ENCODE measurements around the gene GRIN1. TPM values are rescaled to one million over a fixed set of nuclear protein-coding genes. Genes with fewer than 3 reads are reported as not detected.

GRIN1 gene
- total and polyA plus RNA-seq, 4 donors = 0.06 to 0.51 (median 0.34) TPM

- 95 to 97% methylated on average over 20 of the region's 20 CpGs for WGBS, 2 donors
- H3K4me1 ChIP-seq (ENCODE audit: control insufficient read depth in 5 of 5, insufficient read depth in 5 of 5, low read length in 5 of 5) = peaks cover 0 to 1% (median 0%) of the 10 kb centered on the region in 5 donors
- TF ChIP-seq CTCF (IDR thresholded peaks at IDR 0.05; ENCODE audit: control extremely low read depth, extremely low read depth) = no peak
- no peak overlapping the region for H3K27ac ChIP-seq (ENCODE audit: low read depth in 1 of 2, low read length in 1 of 2)
- H3K36me3 ChIP-seq (ENCODE audit: control insufficient read depth in 4 of 4, insufficient read depth in 4 of 4, low read length in 4 of 4) = peaks cover 8 to 79% (median 29%) of the 10 kb centered on the region in 4 donors
- DNase-seq = no peak
- no peak overlapping the region for H3K4me3 ChIP-seq
- no peak for ATAC-seq (ENCODE audit: insufficient read depth, low FRiP score)
- H3K9ac ChIP-seq (ENCODE audit: insufficient read depth in 1 of 2, low read length in 2 of 2) = no peak overlapping the region
- H3K27me3 ChIP-seq (ENCODE audit: control insufficient read depth in 3 of 3, insufficient read depth in 3 of 3, low read length in 2 of 3) = no peaks in the 10 kb centered on the region
- peaks cover 0 to 2% (median 0%) of the 10 kb centered on the region in 4 donors for H3K9me3 ChIP-seq (ENCODE audit: control insufficient read depth in 4 of 4, insufficient read depth in 3 of 4, low read length in 3 of 4)
Measured at GRCh38 chr9:137180491-137180890, 41.5 kb downstream of the GRIN1 start.

- 96 to 97% methylated on average over 19 to 22 of the region's 22 CpGs for WGBS, 2 donors
- H3K9me3 ChIP-seq (ENCODE audit: control insufficient read depth in 4 of 4, insufficient read depth in 3 of 4, low read length in 3 of 4) = peaks cover 0 to 2% (median 0%) of the 10 kb centered on the region in 4 donors
- H3K27ac ChIP-seq (ENCODE audit: low read depth in 1 of 2, low read length in 1 of 2) = no peak overlapping the region
- ATAC-seq (ENCODE audit: insufficient read depth, low FRiP score) = no peak
- no peaks in the 10 kb centered on the region for H3K27me3 ChIP-seq (ENCODE audit: control insufficient read depth in 3 of 3, insufficient read depth in 3 of 3, low read length in 2 of 3)
- no peak for TF ChIP-seq CTCF (IDR thresholded peaks at IDR 0.05; ENCODE audit: control extremely low read depth, extremely low read depth)
- no peak for DNase-seq
- H3K9ac ChIP-seq (ENCODE audit: insufficient read depth in 1 of 2, low read length in 2 of 2) = no peak overlapping the region
- peaks cover 0 to 12% (median 2%) of the 10 kb centered on the region in 5 donors for H3K4me1 ChIP-seq (ENCODE audit: control insufficient read depth in 5 of 5, insufficient read depth in 5 of 5, low read length in 5 of 5)
- H3K4me3 ChIP-seq = no peak overlapping the region
- H3K36me3 ChIP-seq (ENCODE audit: control insufficient read depth in 4 of 4, insufficient read depth in 4 of 4, low read length in 4 of 4) = peaks cover 8 to 89% (median 32%) of the 10 kb centered on the region in 4 donors
Measured at GRCh38 chr9:137181680-137182079, 42.7 kb downstream of the GRIN1 start.

- ATAC-seq (ENCODE audit: insufficient read depth, low FRiP score) (no peak), DNase-seq (no peak)
- Histone ChIP-seq H3K36me3 (ENCODE audit: control insufficient read depth in 4 of 4, insufficient read depth in 4 of 4, low read length in 4 of 4) (peaks cover 8 to 84% (median 32%) of the 10 kb centered on the region in 4 donors), H3K27me3 (ENCODE audit: control insufficient read depth in 3 of 3, insufficient read depth in 3 of 3, low read length in 2 of 3) (no peaks in the 10 kb centered on the region), H3K27ac (ENCODE audit: low read depth in 1 of 2, low read length in 1 of 2) (no peak overlapping the region), H3K9me3 (ENCODE audit: control insufficient read depth in 4 of 4, insufficient read depth in 3 of 4, low read length in 3 of 4) (peaks cover 0 to 2% (median 0%) of the 10 kb centered on the region in 4 donors), H3K9ac (ENCODE audit: insufficient read depth in 1 of 2, low read length in 2 of 2) (no peak overlapping the region), H3K4me3 (no peak overlapping the region), H3K4me1 (ENCODE audit: control insufficient read depth in 5 of 5, insufficient read depth in 5 of 5, low read length in 5 of 5) (peaks cover 3 to 23% (median 11%) of the 10 kb centered on the region in 5 donors)
- TF ChIP-seq CTCF (IDR thresholded peaks at IDR 0.05; ENCODE audit: control extremely low read depth, extremely low read depth) = no peak
- 94 to 96% methylated on average over 17 of the region's 17 CpGs for WGBS, 2 donors
Measured at GRCh38 chr9:137182836-137183235, 43.9 kb downstream of the GRIN1 start.
